ENCODE measurements around the gene RAB11FIP4. TPM values are rescaled to one million over a fixed set of nuclear protein-coding genes. Genes with fewer than 3 reads are reported as not detected.

Gene RAB11FIP4
- polyA plus RNA-seq, 4 donors: 11.6 to 33.8 (median 18.7) TPM

GRCh38 chr17:31560616-31561235 lies 169.3 kb downstream of the RAB11FIP4 start:
- Histone ChIP-seq H3K27ac (ENCODE audit: low read depth in 1 of 3, low read length in 2 of 3) (peak overlapping the region in 1 of 3 donors; percentile 7), H3K4me3 (ENCODE audit: low read depth in 1 of 3, low read length in 3 of 3) (no peak overlapping the region), H3K4me1 (ENCODE audit: control insufficient read depth in 3 of 3, insufficient read depth in 2 of 3, low read depth in 1 of 3, low read length in 2 of 3) (peaks cover 0 to 8% (median 0%) of the 10 kb centered on the region in 3 donors), H3K36me3 (ENCODE audit: control insufficient read depth in 3 of 3, insufficient read depth in 2 of 3, low read depth in 1 of 3, low read length in 3 of 3) (no peaks in the 10 kb centered on the region), H3K9me3 (ENCODE audit: control insufficient read depth in 2 of 2, insufficient read depth in 1 of 2, low read depth in 1 of 2, low read length in 1 of 2) (no peaks in the 10 kb centered on the region), H3K27me3 (ENCODE audit: control insufficient read depth in 3 of 3, insufficient read depth in 3 of 3, low read length in 3 of 3) (peaks cover 0 to 15% (median 0%) of the 10 kb centered on the region in 3 donors)
- no peak for DNase-seq
- FAIRE-seq: no peak
- 57 to 67% (median 66%) methylated on average over 10 of the region's 10 CpGs for WGBS, 3 donors

- DNase-seq (no peak), FAIRE-seq (no peak)
- WGBS, 3 donors: 28 to 40% (median 39%) methylated on average over 9 of the region's 9 CpGs
- Histone ChIP-seq H3K9me3 (ENCODE audit: control insufficient read depth in 2 of 2, insufficient read depth in 1 of 2, low read depth in 1 of 2, low read length in 1 of 2) (no peaks in the 10 kb centered on the region), H3K27ac (ENCODE audit: low read depth in 1 of 3, low read length in 2 of 3) (peak overlapping the region in 1 of 3 donors; percentile 8), H3K4me3 (ENCODE audit: low read depth in 1 of 3, low read length in 3 of 3) (no peak overlapping the region), H3K4me1 (ENCODE audit: control insufficient read depth in 3 of 3, insufficient read depth in 2 of 3, low read depth in 1 of 3, low read length in 2 of 3) (peaks cover 0 to 8% (median 0%) of the 10 kb centered on the region in 3 donors), H3K36me3 (ENCODE audit: control insufficient read depth in 3 of 3, insufficient read depth in 2 of 3, low read depth in 1 of 3, low read length in 3 of 3) (no peaks in the 10 kb centered on the region), H3K27me3 (ENCODE audit: control insufficient read depth in 3 of 3, insufficient read depth in 3 of 3, low read length in 3 of 3) (peaks cover 0 to 15% (median 0%) of the 10 kb centered on the region in 3 donors)
These were observed 170.2 kb downstream of the RAB11FIP4 start for GRCh38 chr17:31561469-31562375.

- H3K27me3 ChIP-seq (ENCODE audit: control insufficient read depth in 3 of 3, insufficient read depth in 3 of 3, low read length in 3 of 3): peaks cover 0 to 15% (median 0%) of the 10 kb centered on the region in 3 donors
- 86 to 87% (median 87%) methylated on average over 8 of the region's 8 CpGs for WGBS, 3 donors
- H3K4me3 ChIP-seq (ENCODE audit: low read depth in 1 of 3, low read length in 3 of 3): no peak overlapping the region
- no peaks in the 10 kb centered on the region for H3K36me3 ChIP-seq (ENCODE audit: control insufficient read depth in 3 of 3, insufficient read depth in 2 of 3, low read depth in 1 of 3, low read length in 3 of 3)
- peaks cover 0 to 8% (median 0%) of the 10 kb centered on the region in 3 donors for H3K4me1 ChIP-seq (ENCODE audit: control insufficient read depth in 3 of 3, insufficient read depth in 2 of 3, low read depth in 1 of 3, low read length in 2 of 3)
- no peak for DNase-seq
- no peaks in the 10 kb centered on the region for H3K9me3 ChIP-seq (ENCODE audit: control insufficient read depth in 2 of 2, insufficient read depth in 1 of 2, low read depth in 1 of 2, low read length in 1 of 2)
- no peak for FAIRE-seq
- H3K27ac ChIP-seq (ENCODE audit: low read depth in 1 of 3, low read length in 2 of 3): no peak overlapping the region
These were observed 170.9 kb downstream of the RAB11FIP4 start for GRCh38 chr17:31562376-31562840.

DNA sequence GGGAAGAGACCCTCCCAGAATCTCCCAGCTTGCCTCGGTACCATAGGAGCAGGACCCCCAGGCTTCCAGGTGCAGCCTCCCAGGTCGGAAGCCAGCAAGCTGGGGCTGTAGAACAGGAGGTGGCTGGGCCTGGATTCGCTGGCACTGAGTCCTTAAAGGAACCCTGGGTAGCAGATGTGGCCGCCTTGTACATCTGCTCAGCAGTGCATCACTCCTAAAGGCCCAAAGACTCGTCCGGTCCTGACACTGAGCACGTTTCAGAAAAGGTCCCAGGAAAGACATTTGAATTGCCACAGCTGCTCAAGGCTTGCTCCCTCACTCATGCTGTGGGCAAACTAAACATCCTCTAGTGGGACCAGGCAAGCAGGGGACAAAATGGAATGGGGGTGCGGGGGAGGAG lies 172.8 kb downstream of the RAB11FIP4 start:
- 89% methylated on average over 8 of the region's 8 CpGs for WGBS, 3 donors
- no peak for FAIRE-seq
- DNase-seq: no peak
- Histone ChIP-seq H3K9me3 (ENCODE audit: control insufficient read depth in 2 of 2, insufficient read depth in 1 of 2, low read depth in 1 of 2, low read length in 1 of 2) (no peaks in the 10 kb centered on the region), H3K36me3 (ENCODE audit: control insufficient read depth in 3 of 3, insufficient read depth in 2 of 3, low read depth in 1 of 3, low read length in 3 of 3) (no peaks in the 10 kb centered on the region), H3K27me3 (ENCODE audit: control insufficient read depth in 3 of 3, insufficient read depth in 3 of 3, low read length in 3 of 3) (peaks cover 0 to 15% (median 0%) of the 10 kb centered on the region in 3 donors), H3K4me1 (ENCODE audit: control insufficient read depth in 3 of 3, insufficient read depth in 2 of 3, low read depth in 1 of 3, low read length in 2 of 3) (peaks cover 0 to 3% (median 0%) of the 10 kb centered on the region in 3 donors), H3K4me3 (ENCODE audit: low read depth in 1 of 3, low read length in 3 of 3) (no peak overlapping the region), H3K27ac (ENCODE audit: low read depth in 1 of 3, low read length in 2 of 3) (no peak overlapping the region)

GRCh38 chr17:31564883-31565301 lies 173.4 kb downstream of the RAB11FIP4 start:
- Histone ChIP-seq H3K4me1 (ENCODE audit: control insufficient read depth in 3 of 3, insufficient read depth in 2 of 3, low read depth in 1 of 3, low read length in 2 of 3) (peaks cover 0 to 3% (median 0%) of the 10 kb centered on the region in 3 donors), H3K27ac (ENCODE audit: low read depth in 1 of 3, low read length in 2 of 3) (peak overlapping the region in 1 of 3 donors; percentile 6), H3K9me3 (ENCODE audit: control insufficient read depth in 2 of 2, insufficient read depth in 1 of 2, low read depth in 1 of 2, low read length in 1 of 2) (no peaks in the 10 kb centered on the region), H3K27me3 (ENCODE audit: control insufficient read depth in 3 of 3, insufficient read depth in 3 of 3, low read length in 3 of 3) (peaks cover 0 to 10% (median 0%) of the 10 kb centered on the region in 3 donors), H3K36me3 (ENCODE audit: control insufficient read depth in 3 of 3, insufficient read depth in 2 of 3, low read depth in 1 of 3, low read length in 3 of 3) (no peaks in the 10 kb centered on the region), H3K4me3 (ENCODE audit: low read depth in 1 of 3, low read length in 3 of 3) (peak overlapping the region in 1 of 3 donors; percentile 23)
- FAIRE-seq (no peak), DNase-seq (no peak)
- WGBS, 3 donors: 62 to 83% (median 67%) methylated on average over 6 of the region's 6 CpGs

DNA sequence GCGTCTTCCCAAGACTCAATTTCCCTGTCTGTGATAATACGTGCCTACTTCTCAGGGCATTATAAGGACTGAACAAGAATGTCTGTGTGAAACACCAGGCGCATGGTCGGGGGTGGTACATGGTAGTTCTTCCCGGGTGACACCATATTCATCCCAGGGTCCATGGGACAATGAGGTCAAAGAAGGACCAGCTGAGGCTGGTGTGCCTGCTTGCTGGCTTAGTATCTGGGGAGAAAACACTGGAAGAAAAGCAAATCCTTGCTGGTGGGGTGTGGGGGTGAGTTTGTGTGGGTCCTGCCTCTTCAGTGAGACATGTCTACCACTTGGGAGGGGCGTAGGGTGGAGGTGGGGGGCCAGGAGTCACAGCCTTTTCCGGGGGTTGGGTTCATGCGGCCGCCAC lies 174.2 kb downstream of the RAB11FIP4 start:
- DNase-seq (no peak), FAIRE-seq (no peak)
- no peaks in the 10 kb centered on the region for H3K9me3 ChIP-seq (ENCODE audit: control insufficient read depth in 2 of 2, insufficient read depth in 1 of 2, low read depth in 1 of 2, low read length in 1 of 2)
- no peaks in the 10 kb centered on the region for H3K36me3 ChIP-seq (ENCODE audit: control insufficient read depth in 3 of 3, insufficient read depth in 2 of 3, low read depth in 1 of 3, low read length in 3 of 3)
- H3K4me3 ChIP-seq (ENCODE audit: low read depth in 1 of 3, low read length in 3 of 3): no peak overlapping the region
- WGBS, 3 donors: 92 to 94% (median 92%) methylated on average over 9 of the region's 9 CpGs
- H3K27me3 ChIP-seq (ENCODE audit: control insufficient read depth in 3 of 3, insufficient read depth in 3 of 3, low read length in 3 of 3): peaks cover 0 to 3% (median 0%) of the 10 kb centered on the region in 3 donors
- H3K27ac ChIP-seq (ENCODE audit: low read depth in 1 of 3, low read length in 2 of 3): no peak overlapping the region
- peaks cover 0 to 3% (median 0%) of the 10 kb centered on the region in 3 donors for H3K4me1 ChIP-seq (ENCODE audit: control insufficient read depth in 3 of 3, insufficient read depth in 2 of 3, low read depth in 1 of 3, low read length in 2 of 3)

GRCh38 chr17:31566247-31566991 lies 174.9 kb downstream of the RAB11FIP4 start:
- Histone ChIP-seq H3K36me3 (ENCODE audit: control insufficient read depth in 3 of 3, insufficient read depth in 2 of 3, low read depth in 1 of 3, low read length in 3 of 3) (no peaks in the 10 kb centered on the region), H3K4me1 (ENCODE audit: control insufficient read depth in 3 of 3, insufficient read depth in 2 of 3, low read depth in 1 of 3, low read length in 2 of 3) (peaks cover 0 to 3% (median 0%) of the 10 kb centered on the region in 3 donors), H3K27ac (ENCODE audit: low read depth in 1 of 3, low read length in 2 of 3) (no peak overlapping the region), H3K4me3 (ENCODE audit: low read depth in 1 of 3, low read length in 3 of 3) (no peak overlapping the region), H3K27me3 (ENCODE audit: control insufficient read depth in 3 of 3, insufficient read depth in 3 of 3, low read length in 3 of 3) (no peaks in the 10 kb centered on the region), H3K9me3 (ENCODE audit: control insufficient read depth in 2 of 2, insufficient read depth in 1 of 2, low read depth in 1 of 2, low read length in 1 of 2) (no peaks in the 10 kb centered on the region)
- WGBS, 3 donors: 83 to 93% (median 89%) methylated on average over 12 of the region's 12 CpGs
- FAIRE-seq (no peak), DNase-seq (no peak)

DNA sequence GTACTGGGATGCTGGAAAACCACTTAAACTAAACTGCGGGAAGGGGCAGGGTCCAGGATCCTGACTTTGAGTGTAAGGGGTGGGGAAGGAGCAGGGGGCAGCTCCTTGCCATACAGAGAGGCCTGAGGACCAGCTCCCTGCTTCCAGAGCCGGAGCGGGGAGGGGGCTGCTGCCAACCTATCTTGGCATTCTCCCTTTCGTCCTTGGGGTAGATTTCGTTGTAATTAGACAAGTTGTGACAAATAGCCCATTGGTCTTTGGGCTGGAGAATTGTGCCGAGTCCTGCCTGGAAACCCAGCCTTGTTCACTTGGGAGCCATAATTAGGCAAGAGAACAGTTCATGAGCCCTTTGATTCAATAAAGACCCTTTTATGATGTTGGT lies 175.5 kb downstream of the RAB11FIP4 start:
- no peak for FAIRE-seq
- no peak overlapping the region for H3K27ac ChIP-seq (ENCODE audit: low read depth in 1 of 3, low read length in 2 of 3)
- peaks cover 0 to 2% (median 0%) of the 10 kb centered on the region in 3 donors for H3K4me1 ChIP-seq (ENCODE audit: control insufficient read depth in 3 of 3, insufficient read depth in 2 of 3, low read depth in 1 of 3, low read length in 2 of 3)
- no peak overlapping the region for H3K4me3 ChIP-seq (ENCODE audit: low read depth in 1 of 3, low read length in 3 of 3)
- H3K36me3 ChIP-seq (ENCODE audit: control insufficient read depth in 3 of 3, insufficient read depth in 2 of 3, low read depth in 1 of 3, low read length in 3 of 3): no peaks in the 10 kb centered on the region
- no peak for DNase-seq
- H3K27me3 ChIP-seq (ENCODE audit: control insufficient read depth in 3 of 3, insufficient read depth in 3 of 3, low read length in 3 of 3): no peaks in the 10 kb centered on the region
- 90 to 92% (median 90%) methylated on average over 6 of the region's 6 CpGs for WGBS, 3 donors
- no peaks in the 10 kb centered on the region for H3K9me3 ChIP-seq (ENCODE audit: control insufficient read depth in 2 of 2, insufficient read depth in 1 of 2, low read depth in 1 of 2, low read length in 1 of 2)

Measured in small intestine (tissue), 7 donors.